ENCODE data around the gene GALK2. TPM values are rescaled to one million over a fixed set of nuclear protein-coding genes. Genes with fewer than 3 reads are reported as not detected.

GALK2 gene
- total and polyA plus RNA-seq, 2 donors (not counting 1 experiment from before 2014, with no cell fraction given) = 11.2 to 23.1 TPM

GRCh38 chr15:49151831-49152230, 18.2 kb upstream of the GALK2 start:
- ATAC-seq (ENCODE audit: low read depth) (no peak), DNase-seq (no peak)
- Mint-ChIP-seq H3K4me3 (no peak overlapping the region), H3K27me3 (no peaks in the 10 kb centered on the region), H3K27ac (no peak overlapping the region), H3K9me3 (ENCODE audit: insufficient read depth) (no peaks in the 10 kb centered on the region), H3K4me1 (peaks cover 62% of the 10 kb centered on the region)
- no CpG with 5 or more reads among the region's 3 CpGs for WGBS (ENCODE audit: insufficient coverage)
- Histone ChIP-seq H3K79me2 (ENCODE audit: control insufficient read depth, insufficient read depth, low read length) (peaks cover 91% of the 10 kb centered on the region), H3K4me1 (ENCODE audit: control insufficient read depth in 2 of 2, insufficient read depth in 2 of 2, low read length in 2 of 2) (peaks cover 16 to 39% of the 10 kb centered on the region in 2 donors), H3K4me2 (replicated peaks; ENCODE audit: low read depth, low read length, poor library complexity, severe bottlenecking) (no peak overlapping the region), H4K20me1 (ENCODE audit: control insufficient read depth, insufficient read depth, low read length, poor library complexity, severe bottlenecking) (peaks cover 26% of the 10 kb centered on the region), H3K36me3 (replicated peaks in 1 of 2; ENCODE audit: control extremely low read depth in 1 of 2, control insufficient read depth in 1 of 2, extremely low read depth in 1 of 2, insufficient read depth in 2 of 2, low read length in 1 of 2) (peaks cover 0 to 6% of the 10 kb centered on the region in 2 experiments), H3K9me3 (ENCODE audit: control extremely low read depth in 1 of 3, control insufficient read depth in 2 of 3, insufficient read depth in 1 of 3, low read length in 2 of 3) (no peaks in the 10 kb centered on the region), H3K27me3 (replicated peaks in 1 of 4; ENCODE audit: control extremely low read depth in 1 of 4, control insufficient read depth in 3 of 4, insufficient read depth in 4 of 4, low read length in 3 of 4) (no peaks in the 10 kb centered on the region), H2AFZ (ENCODE audit: insufficient read depth, low read depth, low read length, poor library complexity, severe bottlenecking) (no peak overlapping the region), H3K4me3 (ENCODE audit: control extremely low read depth in 1 of 5, extremely low read depth in 1 of 5, insufficient read depth in 1 of 5, low read depth in 2 of 5, low read length in 4 of 5) (no peak overlapping the region), H3K9ac (ENCODE audit: low read length) (no peak overlapping the region), H3K27ac (ENCODE audit: low read length in 2 of 2) (no peak overlapping the region)
- POLR2A ChIA-PET = interaction anchor here (0.7 kb wide), 1 partner anchor 9 kb away, joined by 3 read pairs; no protein-coding TSS in a partner anchor
- CTCF ChIA-PET = interaction anchor here (2.6 kb wide), 1 partner anchor 290 kb away, joined by 6 read pairs; no protein-coding TSS in a partner anchor
- intact Hi-C loops (cut with micrococcal nuclease) = no loop called here
- TF ChIP-seq CTCF (IDR thresholded peaks at IDR 0.05) = no peak
- TF ChIP-seq EZH2 (IDR thresholded peaks at IDR 0.05; ENCODE audit: borderline replicate concordance, insufficient read depth, low read depth, low read length, poor library complexity, severe bottlenecking) = no peak

GRCh38 chr15:49152552-49153312, 17.3 kb upstream of the GALK2 start:
- no peak for DNase-seq
- CTCF ChIA-PET = no interaction called here
- Mint-ChIP-seq H3K9me3 (ENCODE audit: insufficient read depth) (no peaks in the 10 kb centered on the region), H3K27ac (no peak overlapping the region), H3K27me3 (no peaks in the 10 kb centered on the region), H3K4me1 (peaks cover 58% of the 10 kb centered on the region), H3K4me3 (no peak overlapping the region)
- TF ChIP-seq EZH2 (IDR thresholded peaks at IDR 0.05; ENCODE audit: borderline replicate concordance, insufficient read depth, low read depth, low read length, poor library complexity, severe bottlenecking) (no peak), CTCF (IDR thresholded peaks at IDR 0.05) (no peak)
- peaks cover 16 to 33% of the 10 kb centered on the region in 2 donors for H3K4me1 ChIP-seq (ENCODE audit: control insufficient read depth in 2 of 2, insufficient read depth in 2 of 2, low read length in 2 of 2)
- POLR2A ChIA-PET = no interaction called here
- H3K4me3 ChIP-seq (ENCODE audit: control extremely low read depth in 1 of 5, extremely low read depth in 1 of 5, insufficient read depth in 1 of 5, low read depth in 2 of 5, low read length in 4 of 5) = no peak overlapping the region
- no peaks in the 10 kb centered on the region for H3K9me3 ChIP-seq (ENCODE audit: control extremely low read depth in 1 of 3, control insufficient read depth in 2 of 3, insufficient read depth in 1 of 3, low read length in 2 of 3)
- H3K9ac ChIP-seq (ENCODE audit: low read length) = no peak overlapping the region
- H2AFZ ChIP-seq (ENCODE audit: insufficient read depth, low read depth, low read length, poor library complexity, severe bottlenecking) = no peak overlapping the region
- no peak overlapping the region for H3K4me2 ChIP-seq (replicated peaks; ENCODE audit: low read depth, low read length, poor library complexity, severe bottlenecking)
- H3K27me3 ChIP-seq (replicated peaks in 1 of 4; ENCODE audit: control extremely low read depth in 1 of 4, control insufficient read depth in 3 of 4, insufficient read depth in 4 of 4, low read length in 3 of 4) = no peaks in the 10 kb centered on the region
- intact Hi-C loops (cut with micrococcal nuclease) = no loop called here
- no peak overlapping the region for H3K27ac ChIP-seq (ENCODE audit: low read length in 2 of 2)
- WGBS (ENCODE audit: insufficient coverage) = 94% methylated on average over 3 of the region's 9 CpGs
- peaks cover 0 to 6% of the 10 kb centered on the region in 2 experiments for H3K36me3 ChIP-seq (replicated peaks in 1 of 2; ENCODE audit: control extremely low read depth in 1 of 2, control insufficient read depth in 1 of 2, extremely low read depth in 1 of 2, insufficient read depth in 2 of 2, low read length in 1 of 2)
- no peak for ATAC-seq (ENCODE audit: low read depth)
- H4K20me1 ChIP-seq (ENCODE audit: control insufficient read depth, insufficient read depth, low read length, poor library complexity, severe bottlenecking) = peaks cover 20% of the 10 kb centered on the region
- H3K79me2 ChIP-seq (ENCODE audit: control insufficient read depth, insufficient read depth, low read length) = peaks cover 83% of the 10 kb centered on the region
